Inflammatory macrophage treated with lipopolysaccharide for 1 hour (primary cell): ENCODE data around the gene PRPF19.
A peak's percentile ranks its signal among the peaks of the same experiment; 100 is the strongest.

Experiments
- DNase-seq, 2 donors: peaks; one replicate each; pipeline ENCODE4 v3.0.0-alpha.2; 2020 to 2022

PRPF19 gene

DNA sequence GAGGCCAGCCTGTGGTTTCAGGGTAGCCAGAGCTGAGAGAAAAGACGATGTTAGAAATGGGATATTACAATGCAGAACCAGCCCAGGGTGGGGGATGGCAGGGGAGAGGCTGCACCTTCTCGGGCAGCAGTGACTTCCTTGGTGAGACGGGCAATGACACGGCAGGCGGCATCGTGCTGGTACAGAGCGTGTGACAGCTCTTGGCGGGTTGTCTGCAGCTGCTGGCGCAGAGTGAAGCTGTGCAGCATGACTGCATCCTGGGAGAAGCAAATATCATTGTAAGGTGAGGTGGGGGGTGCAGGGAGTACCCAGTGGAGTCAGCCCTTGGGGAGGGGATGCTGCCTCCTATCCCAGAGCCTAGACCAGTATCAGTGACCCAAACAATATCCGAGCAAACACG, 3.8 kb downstream of the PRPF19 start:
- DNase-seq = no peak

DNA sequence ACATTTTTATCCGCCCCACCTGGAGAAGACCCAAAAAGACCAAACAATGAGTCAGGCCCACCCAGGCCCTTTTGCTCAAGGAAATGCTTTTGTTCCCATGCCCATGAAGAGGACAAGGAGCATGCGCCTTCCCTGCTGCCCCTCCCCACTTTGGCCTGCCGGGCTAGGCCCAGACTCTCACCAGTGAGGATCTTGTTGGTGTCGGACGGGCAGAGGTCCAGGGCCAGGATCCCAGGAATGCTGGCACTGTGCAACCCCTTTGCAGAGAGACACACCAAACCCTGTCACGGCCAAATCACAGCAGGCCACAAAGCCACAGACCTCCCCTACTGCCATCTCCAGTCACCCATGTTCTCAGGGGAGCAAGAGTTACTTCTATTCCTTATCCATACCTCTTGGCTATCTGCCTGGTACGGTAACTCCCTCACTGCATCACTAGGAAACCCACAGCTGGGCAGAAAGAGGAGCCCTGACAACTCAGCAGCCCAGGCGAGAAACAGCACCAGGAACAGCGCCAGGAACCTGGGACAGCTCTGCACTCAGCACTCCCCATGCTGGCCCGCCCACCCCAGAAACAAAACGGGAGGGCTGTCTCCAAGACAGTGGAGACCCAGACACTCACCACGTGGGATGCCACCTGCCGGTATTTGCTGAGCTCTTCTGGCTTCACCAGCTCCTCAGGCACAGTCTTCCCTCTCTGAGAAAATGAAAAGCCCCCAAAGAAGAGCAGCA, 5.5 kb downstream of the PRPF19 start:
- DNase-seq = no peak

DNA sequence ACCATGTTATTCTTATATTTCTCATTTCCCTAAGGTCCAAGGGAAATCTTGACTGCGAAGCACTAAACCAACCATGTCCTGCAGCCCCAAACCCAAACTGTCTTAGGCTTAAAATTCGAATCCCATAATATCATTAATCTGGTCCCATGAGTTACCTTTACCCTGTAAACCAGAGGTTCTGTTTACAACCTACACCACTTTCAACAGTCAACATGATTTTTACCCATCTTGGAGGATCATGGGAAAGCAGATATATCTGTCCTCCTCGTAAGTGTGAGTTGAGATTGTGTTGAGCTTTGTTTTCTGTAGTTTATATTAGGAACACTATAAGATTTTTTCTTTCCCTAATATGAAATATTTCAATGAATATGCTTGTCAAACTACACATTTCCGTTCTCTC, 6.4 kb downstream of the PRPF19 start:
- DNase-seq = no peak

DNA sequence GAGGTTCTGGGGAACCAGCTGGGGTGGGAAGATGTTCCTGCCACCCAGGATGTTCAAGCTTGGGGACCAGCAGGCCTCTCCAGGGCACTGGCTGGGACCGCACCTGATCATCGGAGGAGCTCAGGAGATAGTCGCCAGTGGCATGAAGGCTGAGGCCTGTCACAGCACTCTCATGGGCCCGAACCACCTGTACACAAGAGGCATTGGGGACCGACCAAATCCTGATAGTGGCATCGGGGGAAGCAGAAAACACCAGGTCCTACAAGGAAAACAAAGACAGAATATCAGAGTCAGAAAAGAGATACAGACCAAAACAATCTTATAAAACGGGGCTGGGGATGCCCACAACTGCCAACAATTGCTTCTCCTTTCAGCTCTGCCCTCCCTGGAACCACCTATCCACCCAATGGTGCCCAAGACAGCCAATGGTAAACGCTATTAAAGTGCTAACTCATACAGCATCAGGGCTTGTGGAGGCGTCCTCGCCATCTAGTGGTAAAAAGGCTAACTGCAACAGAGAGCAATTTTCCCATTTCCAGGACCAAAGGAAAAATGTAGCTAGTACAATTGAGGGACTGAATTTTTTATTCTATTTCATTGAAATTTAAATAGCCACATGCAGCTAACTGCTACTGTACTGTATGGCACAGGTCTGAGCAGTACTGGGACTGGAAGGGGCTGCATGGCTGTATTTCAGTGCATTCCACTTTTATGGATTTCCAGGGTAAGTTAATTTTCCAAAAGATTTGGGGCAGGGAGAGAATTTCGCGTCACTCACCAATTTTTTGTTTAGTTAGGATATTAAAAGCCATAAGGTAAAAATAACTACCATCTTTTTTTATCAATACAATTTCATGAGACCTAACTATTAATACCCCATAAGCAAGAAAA, 7.1 kb downstream of the PRPF19 start:
- DNase-seq = peak; percentile 56 to 87

DNA sequence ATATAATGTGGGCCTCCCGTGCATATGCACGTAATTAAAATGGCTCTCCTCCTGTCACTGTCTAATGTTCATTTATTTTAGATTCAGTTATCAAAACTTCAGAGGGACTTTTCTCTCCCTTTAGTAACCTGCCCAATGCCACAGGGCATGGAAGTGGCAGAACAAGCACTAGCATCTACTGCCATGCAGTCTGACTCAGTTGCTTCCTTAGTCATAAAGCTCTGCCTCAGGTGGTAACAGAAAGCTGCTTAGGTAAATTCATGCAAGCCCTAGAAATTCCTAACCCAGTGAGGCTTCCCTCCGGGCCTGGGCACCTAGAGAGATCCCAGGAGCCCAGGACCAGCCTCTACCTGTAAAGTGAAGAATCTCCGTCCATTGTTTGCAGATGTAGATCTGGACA, 8.9 kb downstream of the PRPF19 start:
- no peak for DNase-seq

DNA sequence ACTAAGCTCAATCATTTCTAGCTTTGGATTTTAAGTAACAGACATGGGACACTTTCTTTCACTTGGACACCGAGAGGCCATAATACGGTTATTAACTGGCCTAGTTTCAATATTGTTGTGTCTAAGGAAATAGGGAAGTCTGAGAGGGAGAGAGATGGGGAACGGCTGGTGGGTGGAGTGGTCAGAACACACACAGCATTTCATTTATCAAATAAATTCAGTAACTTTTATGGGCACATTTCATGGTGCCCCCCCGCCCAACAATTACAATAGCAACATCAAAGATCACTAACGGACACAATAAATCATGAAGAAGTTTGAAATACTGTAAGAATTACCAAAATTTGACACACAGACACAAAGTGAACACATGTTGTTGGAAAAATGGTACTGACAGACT, 10.7 kb downstream of the PRPF19 start:
- DNase-seq = no peak

DNA sequence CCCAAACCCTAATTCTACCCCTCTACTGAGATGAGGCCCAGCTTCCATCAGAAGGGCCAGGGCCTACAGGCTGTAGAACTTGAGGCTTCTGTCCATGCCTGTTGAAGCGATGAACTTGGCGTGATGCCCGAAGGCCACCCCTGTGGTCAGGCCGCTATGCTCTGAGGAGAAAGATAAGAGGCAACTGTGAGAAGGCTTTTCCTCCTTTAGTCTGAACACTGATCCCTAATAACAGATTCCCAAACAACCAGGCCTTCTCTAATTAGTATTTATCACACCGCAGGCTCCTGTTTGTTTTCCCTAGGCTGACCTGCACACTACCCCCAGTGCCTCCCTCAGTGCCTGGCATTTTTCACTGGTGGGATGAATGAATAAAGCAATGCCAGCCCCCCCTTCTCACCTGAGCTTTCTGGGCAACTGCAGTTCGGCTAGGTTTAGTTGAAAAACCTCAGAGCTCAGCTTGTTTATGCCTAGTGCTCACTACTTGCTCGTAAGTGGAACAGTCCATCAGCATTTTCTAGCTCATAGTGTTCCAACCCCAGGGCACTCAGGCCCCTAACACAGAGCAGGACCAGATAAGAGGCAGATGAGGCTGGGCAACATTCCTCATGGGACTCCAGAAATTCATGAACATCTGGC, 15.2 kb downstream of the PRPF19 start:
- no peak for DNase-seq

DNA sequence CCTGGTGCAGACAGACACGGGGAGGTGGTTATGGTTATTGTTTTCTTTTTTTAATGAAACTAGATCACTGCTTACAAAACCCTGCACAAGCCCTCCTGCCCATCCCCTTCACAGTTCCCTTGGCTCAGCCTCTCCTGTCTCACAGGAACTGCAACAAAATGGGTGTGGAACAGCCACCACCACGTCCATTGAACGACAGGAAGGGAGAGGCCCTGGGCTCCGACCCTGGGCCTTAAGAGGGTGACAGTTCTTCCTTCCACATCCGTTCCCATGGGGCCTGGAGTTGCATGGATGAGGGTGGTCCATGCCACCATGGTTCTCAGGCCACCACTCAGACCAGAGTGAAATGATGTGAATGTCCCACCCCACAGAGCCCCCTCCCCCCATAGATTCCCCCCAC, 15.7 kb downstream of the PRPF19 start:
- no peak for DNase-seq

DNA sequence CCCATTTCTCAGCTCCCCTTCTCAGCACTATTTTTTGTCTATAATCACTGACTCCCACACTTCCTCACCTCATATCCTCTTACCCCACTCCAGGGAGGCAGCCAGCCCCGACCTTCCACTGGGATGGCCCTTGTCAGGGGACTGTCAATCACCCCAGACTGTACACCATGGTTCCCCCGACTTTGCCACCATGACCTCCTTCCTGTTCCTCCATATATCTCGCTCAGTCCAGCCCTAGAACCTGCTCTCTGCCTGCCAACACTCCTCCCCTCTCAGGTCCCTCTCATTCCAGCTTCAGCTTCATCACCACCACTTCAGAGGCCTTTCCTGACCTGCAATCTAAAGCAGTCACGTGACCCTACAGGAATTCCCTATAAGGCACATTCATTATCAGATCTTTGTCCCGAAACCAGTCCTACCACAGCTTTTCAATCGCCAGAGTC, 16.5 kb downstream of the PRPF19 start:
- DNase-seq = no peak

DNA sequence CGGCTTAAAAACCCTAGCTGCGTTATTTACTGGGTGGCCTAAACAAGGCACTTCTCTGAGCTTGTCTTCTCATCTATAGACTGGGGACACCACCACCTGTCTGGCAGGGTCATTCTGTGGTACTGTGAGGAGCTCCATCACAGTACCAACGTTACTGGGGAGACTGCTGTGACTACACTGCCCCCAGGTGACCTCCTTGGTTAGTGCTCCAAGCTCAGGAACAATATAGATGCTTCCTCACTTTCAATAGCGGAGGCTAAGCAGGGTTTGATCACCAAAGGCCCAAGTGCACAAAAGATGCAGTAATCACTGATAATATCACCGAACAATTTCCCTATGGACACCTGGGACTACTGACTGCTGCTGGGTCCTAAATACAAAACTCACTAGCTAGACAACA, 18.8 kb downstream of the PRPF19 start:
- DNase-seq = peak in 1 of 2 donors; percentile 58

DNA sequence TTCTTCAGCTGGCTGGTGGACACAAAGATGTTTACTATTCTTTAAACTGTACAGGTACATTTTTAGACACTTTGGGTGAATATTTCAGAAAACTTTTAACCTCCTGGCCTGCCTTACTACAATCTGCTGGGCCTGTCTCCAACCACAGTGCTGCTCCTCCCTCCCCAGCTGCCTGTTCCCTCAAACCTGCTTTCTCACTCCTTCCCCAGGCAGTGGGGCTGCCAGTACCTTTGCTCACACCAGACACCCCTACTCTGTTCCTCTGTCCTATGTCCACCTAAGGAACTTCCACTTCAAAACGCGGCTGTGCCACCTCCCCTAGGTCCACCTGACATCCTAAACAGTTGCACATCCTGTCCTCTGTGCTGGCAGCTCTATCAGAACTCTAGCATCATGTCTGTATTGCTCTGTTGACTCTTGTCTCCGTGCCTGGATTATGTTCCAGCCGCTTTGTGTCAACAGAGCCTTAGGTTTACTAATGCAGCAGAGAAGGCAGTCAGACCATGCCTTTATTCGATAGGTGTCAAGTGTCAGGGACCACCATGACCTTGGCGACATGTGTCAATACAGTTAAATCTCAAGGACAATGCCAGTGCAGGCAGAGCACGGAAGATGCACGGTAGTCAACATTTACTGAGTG, 25.6 kb downstream of the PRPF19 start:
- no peak for DNase-seq

DNA sequence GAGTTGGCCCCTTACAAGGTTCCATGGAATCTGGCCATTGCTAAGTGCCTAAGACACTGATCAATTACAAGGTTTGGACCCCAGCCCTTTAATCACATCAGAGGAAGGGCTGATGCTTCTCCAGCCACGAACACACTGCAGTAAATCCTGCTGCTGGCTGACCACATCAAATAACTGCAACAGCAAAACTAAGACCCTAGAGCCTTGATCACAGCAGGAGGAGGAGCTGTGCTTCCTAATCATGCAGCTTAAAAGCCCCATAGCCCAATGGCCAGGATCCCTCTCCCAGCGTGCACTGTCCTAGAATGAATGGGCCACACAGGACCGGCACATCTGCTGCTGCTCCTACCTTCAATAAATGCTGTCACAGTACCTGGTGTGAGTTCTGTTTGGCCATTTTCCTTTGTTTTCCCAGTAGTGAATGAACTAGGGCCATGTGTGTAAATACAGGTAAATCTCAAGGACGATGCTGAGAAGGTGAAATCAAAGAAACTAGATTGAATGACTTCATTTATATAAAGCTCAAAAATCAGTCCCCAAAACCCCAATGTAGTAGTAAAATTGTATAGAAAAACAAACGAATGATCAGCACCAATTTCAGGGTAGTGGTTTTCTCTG, 26.3 kb downstream of the PRPF19 start:
- DNase-seq = no peak

DNA sequence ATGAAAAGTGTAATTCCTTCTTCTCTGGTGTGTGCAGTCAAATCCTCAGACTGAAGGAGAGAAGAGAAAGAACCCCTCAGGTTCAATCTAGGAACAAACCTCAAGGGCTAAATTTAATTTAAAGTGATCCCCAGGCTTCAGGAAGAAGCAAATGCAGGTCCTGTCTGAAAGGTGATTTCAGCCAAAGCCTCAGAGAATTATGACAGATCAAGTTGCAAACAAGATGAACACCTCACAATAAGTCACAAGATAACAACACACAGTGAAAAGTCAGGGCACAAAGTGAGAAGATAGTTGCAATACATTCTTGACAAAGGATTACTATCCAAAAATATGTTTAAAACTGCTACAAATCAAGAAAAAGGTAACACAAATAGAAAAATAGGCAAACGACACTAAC, 27.3 kb downstream of the PRPF19 start:
- no peak for DNase-seq

DNA sequence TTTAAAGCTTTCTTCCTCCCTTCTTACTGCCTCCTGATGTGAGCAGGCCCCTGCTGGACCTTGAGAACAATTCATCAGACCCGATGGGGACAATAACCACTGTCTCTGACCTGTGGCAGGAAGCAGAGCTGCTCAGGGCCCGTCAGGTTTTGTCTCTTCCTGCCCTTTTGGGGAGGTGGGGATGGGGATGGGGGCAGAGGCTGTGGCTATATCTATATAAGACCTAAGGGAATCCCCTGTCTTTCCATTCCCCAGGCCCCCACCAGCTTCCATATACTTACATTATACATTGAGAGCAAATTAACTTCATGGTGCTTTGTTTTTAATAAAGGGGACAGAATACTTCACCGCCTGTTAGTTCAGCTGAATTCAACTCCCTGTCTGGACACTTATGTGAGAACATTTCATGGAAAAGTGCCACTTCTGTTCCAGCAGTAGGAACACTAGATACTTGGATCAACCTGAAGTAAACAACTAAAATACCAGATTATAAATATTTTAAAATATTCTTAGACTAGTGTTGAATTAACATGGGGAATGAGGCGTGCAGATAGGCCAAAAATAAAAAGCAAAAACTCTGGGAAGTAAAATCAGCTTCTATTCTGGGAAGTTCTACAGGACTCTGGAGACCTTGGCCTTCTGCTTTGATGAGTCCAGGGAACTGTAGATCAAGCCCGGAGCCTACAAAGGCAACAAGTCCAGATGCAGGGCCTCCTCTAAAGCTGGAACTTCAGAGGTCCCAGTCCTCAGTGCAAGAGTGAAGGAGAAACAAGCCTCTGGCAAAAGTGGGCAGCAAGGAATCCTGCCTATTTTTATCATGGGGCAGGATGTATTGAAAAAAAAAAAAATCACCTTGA, 27.9 kb downstream of the PRPF19 start:
- no peak for DNase-seq

DNA sequence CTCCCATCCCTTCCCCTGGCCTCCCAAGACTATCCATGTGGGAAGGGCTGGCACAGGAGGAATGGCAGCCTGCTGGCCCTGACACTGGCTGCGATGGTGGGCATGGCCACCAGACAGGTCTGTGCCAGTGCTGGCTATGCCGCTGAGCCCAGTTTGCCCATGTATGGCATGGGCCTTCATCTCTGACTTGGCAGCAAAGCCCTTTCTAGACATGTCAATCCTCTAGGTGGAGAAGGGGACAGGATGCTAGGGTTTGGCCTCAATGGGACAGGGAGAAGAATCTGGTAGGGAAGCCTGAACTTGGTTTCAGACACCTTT, 30.3 kb downstream of the PRPF19 start:
- no peak for DNase-seq

DNA sequence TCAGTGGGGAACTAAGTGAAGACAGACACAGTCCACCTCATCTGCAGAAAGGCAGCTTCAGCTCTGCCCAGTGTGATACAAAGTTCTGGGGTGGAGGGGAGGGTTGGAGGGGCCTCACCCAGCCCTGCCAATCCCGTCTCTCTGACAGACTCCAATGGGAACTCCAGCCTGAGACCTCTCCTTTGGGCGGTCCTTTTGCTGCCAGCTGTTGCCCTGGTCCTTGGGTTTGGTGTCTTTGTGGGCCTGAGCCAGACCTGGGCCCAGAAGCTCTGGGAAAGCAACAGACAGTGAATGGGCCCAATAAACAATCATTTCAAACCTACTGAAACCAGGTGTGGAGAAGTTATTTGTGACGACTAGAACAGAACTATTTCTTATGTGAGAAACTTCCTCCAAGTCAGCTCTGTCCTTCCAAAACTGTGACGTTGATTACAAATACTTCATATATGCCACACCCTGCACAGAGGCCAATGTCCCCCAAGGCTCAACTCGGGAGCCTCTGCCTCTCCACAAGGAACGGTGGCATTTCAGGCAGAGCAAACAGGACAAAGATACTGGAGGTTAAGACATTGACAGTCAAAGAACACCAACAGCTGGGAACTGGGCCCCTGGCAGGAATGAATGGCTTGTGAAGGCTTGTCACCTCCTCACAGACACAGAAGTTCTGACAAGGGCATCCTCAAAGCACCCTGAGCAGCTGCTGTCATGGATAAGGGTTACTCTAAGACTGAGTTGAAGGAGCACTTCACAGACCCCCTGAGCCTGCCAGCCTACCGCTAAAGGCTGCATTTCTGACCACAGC, 30.8 kb downstream of the PRPF19 start:
- no peak for DNase-seq

DNA sequence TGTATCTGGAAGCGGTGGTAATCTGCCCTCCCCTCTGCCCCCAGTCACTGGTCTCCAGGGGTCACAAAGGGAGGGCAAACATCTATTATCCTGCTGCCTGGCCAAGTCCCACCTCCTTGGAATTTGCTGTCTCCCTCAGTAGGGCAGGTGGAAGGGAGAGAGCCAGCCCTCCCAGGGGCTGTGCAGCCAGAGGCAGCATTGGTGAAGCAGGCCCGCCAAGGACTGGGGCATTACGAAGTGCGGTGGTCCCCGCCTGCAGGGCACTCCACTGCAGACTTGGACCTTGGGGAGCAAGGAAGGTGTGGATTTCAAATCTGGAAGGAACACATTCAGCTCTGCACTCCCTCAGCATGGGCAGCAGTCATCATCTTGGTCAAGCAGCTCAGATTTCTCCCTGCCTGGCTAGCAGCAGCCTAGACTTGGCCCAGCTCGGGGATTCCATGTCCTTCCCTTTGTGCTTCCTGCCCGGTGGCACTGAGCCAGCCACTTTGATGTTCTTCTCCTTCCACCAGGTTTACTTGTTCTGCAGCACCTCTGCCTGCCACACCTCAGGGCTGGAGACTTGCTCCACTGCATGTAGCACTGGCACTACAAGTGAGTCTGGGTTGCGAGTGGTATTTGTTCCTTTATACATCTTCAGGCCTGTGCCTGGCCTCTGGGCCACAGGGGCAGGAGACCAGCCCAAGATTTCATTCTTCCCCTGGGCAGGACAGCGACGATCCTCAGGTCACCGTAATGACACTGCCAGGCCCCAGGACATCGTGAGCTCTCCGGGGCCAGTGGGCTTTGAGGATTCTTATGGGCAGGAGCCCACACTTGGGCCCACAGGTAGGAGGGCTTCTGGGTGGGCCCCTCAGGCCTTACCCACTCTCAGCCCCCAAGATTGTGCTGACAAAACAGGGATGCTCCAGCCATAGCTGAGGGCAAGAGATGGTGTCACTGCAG, 31.7 kb downstream of the PRPF19 start:
- DNase-seq = no peak

DNA sequence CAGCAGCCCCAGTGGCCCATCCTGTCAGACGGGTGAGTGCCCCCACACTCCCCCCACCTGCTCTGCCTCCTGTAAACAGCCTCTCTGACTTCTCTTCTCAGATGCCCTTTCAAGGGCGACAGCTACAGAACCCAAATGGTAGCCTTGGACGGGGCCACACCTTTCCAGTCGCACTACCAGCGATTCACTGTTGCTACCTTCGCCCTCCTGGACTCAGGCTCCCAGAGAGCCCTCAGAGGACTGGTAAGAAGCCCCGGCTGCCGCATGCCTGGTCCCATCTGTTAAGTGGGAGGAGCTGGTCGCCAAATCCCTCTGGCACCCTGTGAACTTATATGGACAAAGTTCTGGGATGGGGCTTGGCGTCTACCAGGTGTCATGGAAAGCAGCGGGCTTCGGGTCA, 32.9 kb downstream of the PRPF19 start:
- no peak for DNase-seq

DNA sequence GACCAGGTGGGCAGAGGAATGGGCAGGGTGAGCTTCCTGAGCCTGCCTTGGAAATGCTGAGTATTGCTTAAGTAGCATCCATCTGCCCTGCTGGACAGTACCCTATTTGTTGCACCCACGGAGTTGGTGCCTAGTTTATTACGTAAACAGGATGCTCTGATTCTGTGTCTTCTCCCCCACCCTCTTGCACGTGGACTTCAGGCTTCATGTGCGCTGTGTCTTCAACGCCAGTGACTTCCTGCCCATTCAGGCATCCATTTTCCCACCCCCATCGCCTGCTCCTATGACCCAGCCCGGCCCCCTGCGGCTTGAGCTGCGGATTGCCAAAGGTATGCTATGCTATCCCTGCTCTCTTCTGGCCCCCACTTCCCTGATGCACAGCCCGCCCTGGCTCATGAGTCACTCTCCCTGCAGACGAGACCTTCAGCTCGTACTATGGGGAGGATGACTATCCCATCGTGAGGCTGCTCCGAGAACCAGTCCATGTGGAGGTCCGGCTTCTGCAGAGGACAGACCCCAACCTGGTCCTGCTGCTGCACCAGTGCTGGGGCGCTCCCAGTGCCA, 33.3 kb downstream of the PRPF19 start:
- peak; percentile 42 to 46 for DNase-seq
